Mucosa of descending colon (tissue), 3 donors: Measurements from ENCODE around the gene IGSF3. TPM values are rescaled to one million over a fixed set of nuclear protein-coding genes. Genes with fewer than 3 reads are reported as not detected.

ENCODE experiments used
- ATAC-seq: fragments of 200-7000 bp; cut with Tn5 transposase; one replicate; pipeline ENCODE4 v1.9.1; 2020; ENCODE audit warnings: mild to moderate bottlenecking, moderate library complexity
- DNase-seq, 3 donors: peaks; one replicate each; pipeline ENCODE4 v3.0.0-alpha.2; 2020
- H3K36me3 ChIP-seq: fragments of 200-600 bp; one replicate; pipeline ENCODE4 v1.8.0; 2021; ENCODE audit warnings: low read depth, mild to moderate bottlenecking
- H3K4me1 ChIP-seq: fragments of 200-600 bp; one replicate; pipeline ENCODE4 v1.8.0; 2021; ENCODE audit warnings: low read depth, mild to moderate bottlenecking
- H3K4me3 ChIP-seq: fragments of 200-600 bp; one replicate; pipeline ENCODE4 v1.8.0; 2021; ENCODE audit warnings: mild to moderate bottlenecking
- H3K9me3 ChIP-seq: fragments of 200-600 bp; one replicate; pipeline ENCODE4 v1.8.0; 2021; ENCODE audit warnings: mild to moderate bottlenecking
- CTCF ChIP-seq: fragments of 200-600 bp; IDR thresholded peaks from one replicate; pipeline ENCODE4 v1.8.0; 2022; ENCODE audit warnings: antibody characterized with exemption, mild to moderate bottlenecking
- intact Hi-C, 2 donors: fragments of 100-400 bp; cut with DNase I in 1 of 2; cut with micrococcal nuclease in 1 of 2; formaldehyde crosslinking; loops; one replicate each; pipeline versions ENCODE4 v1.11.0 to v1.11.1; 2022; cut with DNase I, micrococcal nuclease
- total RNA-seq, 3 donors: library from RNA; stranded (reverse); fragmentation: NEBNext Ultra II Directional in 2 of 3; extraction: Animal tissue kit (Norgen Biotek cat#: 25700) in 2 of 3; gene quantifications; one replicate each; pipeline versions ENCODE4 v1.2.1 to v1.2.4, GENCODE V29; 2021 to 2023
- donor health status: DM: no; HTN: no; CAD: no; lungs with moderate emphysema.
- donor health status: DM: no; HTN: no; CAD: no.
- donor health status: DM: no; HTN: yes; CAD: no.

IGSF3 gene
- total RNA-seq, 3 donors from 2014 or later = 20.9 to 35.4 (median 27.4) TPM

GRCh38 chr1:116674751-116675150 lies 7.2 kb upstream of the IGSF3 start:
- ATAC-seq (no peak), DNase-seq (no peak)
- no peak overlapping the region for H3K4me3 ChIP-seq
- H3K4me1 ChIP-seq = no peaks in the 10 kb centered on the region
- no peak for TF ChIP-seq CTCF
- H3K36me3 ChIP-seq = no peaks in the 10 kb centered on the region
- intact Hi-C loops = no loop called here
- H3K9me3 ChIP-seq = no peaks in the 10 kb centered on the region

GRCh38 chr1:116674011-116674531 lies 6.5 kb upstream of the IGSF3 start:
- H3K36me3 ChIP-seq = no peaks in the 10 kb centered on the region
- H3K4me1 ChIP-seq = no peaks in the 10 kb centered on the region
- intact Hi-C loops = no loop called here
- ATAC-seq (no peak), DNase-seq (no peak)
- H3K9me3 ChIP-seq = no peaks in the 10 kb centered on the region
- H3K4me3 ChIP-seq = no peak overlapping the region
- no peak for TF ChIP-seq CTCF

GRCh38 chr1:116671912-116672311 lies 4.4 kb upstream of the IGSF3 start:
- ATAC-seq (no peak), DNase-seq (no peak)
- H3K4me1 ChIP-seq = no peaks in the 10 kb centered on the region
- intact Hi-C loops = no loop called here
- TF ChIP-seq CTCF = no peak
- H3K9me3 ChIP-seq = no peaks in the 10 kb centered on the region
- H3K4me3 ChIP-seq = no peak overlapping the region
- no peaks in the 10 kb centered on the region for H3K36me3 ChIP-seq

GRCh38 chr1:116671072-116671760 lies 3.7 kb upstream of the IGSF3 start:
- ATAC-seq = no peak
- H3K9me3 ChIP-seq = no peaks in the 10 kb centered on the region
- no peak for TF ChIP-seq CTCF
- no peak for DNase-seq
- H3K4me3 ChIP-seq = no peak overlapping the region
- intact Hi-C loops = no loop called here
- H3K4me1 ChIP-seq = no peaks in the 10 kb centered on the region
- H3K36me3 ChIP-seq = no peaks in the 10 kb centered on the region

GRCh38 chr1:116668277-116668676 lies 744 bp upstream of the IGSF3 start:
- H3K9me3 ChIP-seq = no peaks in the 10 kb centered on the region
- no peak for DNase-seq
- TF ChIP-seq CTCF = no peak
- no peak for ATAC-seq
- H3K4me1 ChIP-seq = peaks cover 11% of the 10 kb centered on the region
- intact Hi-C loops = no loop called here
- no peaks in the 10 kb centered on the region for H3K36me3 ChIP-seq
- no peak overlapping the region for H3K4me3 ChIP-seq
